Large intestine (tissue), 3 donors: ENCODE results near the gene ARNT2. TPM values are rescaled to one million over a fixed set of nuclear protein-coding genes. Genes with fewer than 3 reads are reported as not detected.
"Not testable (repeated sequence)": the region's sequence is repeated elsewhere in the genome, so short reads cannot be mapped to it uniquely, and the experiment has no call there.

ENCODE experiments used
- DNase-seq, 2 donors: peaks; one replicate each; pipeline versions ENCODE4 v3.0.0 to v3.0.0-alpha.2; 2013
- H3K27ac ChIP-seq: one replicate; pipeline ENCODE4 v1.5.1; 2013; ENCODE audit warnings: low read length
- H3K27me3 ChIP-seq: 2 replicates; pipeline ENCODE4 v1.6.1; 2013; ENCODE audit warnings: low read length; ENCODE audit not compliant: control insufficient read depth, insufficient read depth
- H3K36me3 ChIP-seq: 2 replicates; pipeline ENCODE4 v1.6.1; 2013; ENCODE audit warnings: low read length; ENCODE audit not compliant: control insufficient read depth, insufficient read depth
- H3K4me1 ChIP-seq: one replicate; pipeline ENCODE4 v1.6.1; 2013; ENCODE audit warnings: low read length; ENCODE audit not compliant: control insufficient read depth, insufficient read depth
- H3K4me3 ChIP-seq: one replicate; pipeline ENCODE4 v1.5.1; 2013; ENCODE audit warnings: low read length
- H3K9me3 ChIP-seq: one replicate; pipeline ENCODE4 v1.6.1; 2013; ENCODE audit warnings: mild to moderate bottlenecking, low read depth, low read length, moderate library complexity; ENCODE audit not compliant: control insufficient read depth
- WGBS: methylation state at CpG from one replicate; pipeline ENCODE4 v1.1.5; 2013; ENCODE audit warnings: low lambda C conversion rate; ENCODE audit not compliant: insufficient coverage; 5-methylcytosine and 5-hydroxymethylcytosine counted together
- polyA plus RNA-seq: library from polyadenylated mRNA; unstranded; fragments of 120-200 nt; gene quantifications from one replicate; pipeline ENCODE4 v1.2.1, GENCODE V29; 2013

The ARNT2 gene
- polyA plus RNA-seq, 1 donor: 8.0 TPM

- not testable (repeated sequence) for H3K4me1 ChIP-seq, DNase-seq, H3K4me3 ChIP-seq, H3K27ac ChIP-seq, H3K36me3 ChIP-seq, H3K27me3 ChIP-seq
- no CpG with 5 or more reads among the region's 30 CpGs for WGBS
- H3K9me3 ChIP-seq: peaks cover 12% of the 10 kb centered on the region
Observed at GRCh38 chr15:80647424-80647823, 243.2 kb downstream of the ARNT2 start.

Other genes with a start within 250 kb of the ARNT2 start
- gene CTXND1, start 152.2 kb upstream of the ARNT2 start, polyA plus RNA-seq: 0.70 TPM